ENCODE data around the gene WSB2. TPM values are rescaled to one million over a fixed set of nuclear protein-coding genes. Genes with fewer than 3 reads are reported as not detected.

The WSB2 gene
- total and polyA plus RNA-seq, 12 donors: 50.0 to 201 (median 106) TPM

GRCh38 chr12:118055144-118055557, 5.8 kb downstream of the WSB2 start:
- TF ChIP-seq POLR2A (IDR thresholded peaks at IDR 0.05) (no peak), CTCF (IDR thresholded peaks at IDR 0.05) (peak; percentile 39 to 63 (median 50))
- Histone ChIP-seq H3K36me3 (replicated peaks in 1 of 2) (peaks cover 0 to 15% of the 10 kb centered on the region in 2 donors), H3K27ac (peak overlapping the region in 3 of 5 donors; percentile 38 to 67 (median 39)), H3K9me3 (replicated peaks in 1 of 3) (no peaks in the 10 kb centered on the region), H3K27me3 (no peaks in the 10 kb centered on the region), H3K4me3 (no peak overlapping the region), H3K4me1 (replicated peaks in 1 of 2) (peaks cover 13 to 56% of the 10 kb centered on the region in 2 donors)
- 32 to 46% (median 37%) methylated on average over 2 of the region's 2 CpGs for WGBS, 4 donors
- peak; percentile 34 to 83 (median 66) for DNase-seq
- intact Hi-C loops (cut with DNase I): no loop called here

- intact Hi-C loops (cut with DNase I): no loop called here
- Histone ChIP-seq H3K9me3 (replicated peaks in 1 of 3) (no peaks in the 10 kb centered on the region), H3K27me3 (no peaks in the 10 kb centered on the region), H3K36me3 (replicated peaks in 1 of 2) (peaks cover 0 to 24% of the 10 kb centered on the region in 2 donors), H3K4me3 (no peak overlapping the region), H3K27ac (peak overlapping the region; percentile 67 to 91 (median 76)), H3K4me1 (replicated peaks in 1 of 2) (peaks cover 10 to 47% of the 10 kb centered on the region in 2 donors)
- DNase-seq: no peak
- TF ChIP-seq CTCF (IDR thresholded peaks at IDR 0.05): no peak
- no peak for TF ChIP-seq POLR2A (IDR thresholded peaks at IDR 0.05)
- 87 to 92% (median 89%) methylated on average over 10 of the region's 10 CpGs for WGBS, 4 donors
Observed at GRCh38 chr12:118053071-118053985, 7.7 kb downstream of the WSB2 start.

DNA sequence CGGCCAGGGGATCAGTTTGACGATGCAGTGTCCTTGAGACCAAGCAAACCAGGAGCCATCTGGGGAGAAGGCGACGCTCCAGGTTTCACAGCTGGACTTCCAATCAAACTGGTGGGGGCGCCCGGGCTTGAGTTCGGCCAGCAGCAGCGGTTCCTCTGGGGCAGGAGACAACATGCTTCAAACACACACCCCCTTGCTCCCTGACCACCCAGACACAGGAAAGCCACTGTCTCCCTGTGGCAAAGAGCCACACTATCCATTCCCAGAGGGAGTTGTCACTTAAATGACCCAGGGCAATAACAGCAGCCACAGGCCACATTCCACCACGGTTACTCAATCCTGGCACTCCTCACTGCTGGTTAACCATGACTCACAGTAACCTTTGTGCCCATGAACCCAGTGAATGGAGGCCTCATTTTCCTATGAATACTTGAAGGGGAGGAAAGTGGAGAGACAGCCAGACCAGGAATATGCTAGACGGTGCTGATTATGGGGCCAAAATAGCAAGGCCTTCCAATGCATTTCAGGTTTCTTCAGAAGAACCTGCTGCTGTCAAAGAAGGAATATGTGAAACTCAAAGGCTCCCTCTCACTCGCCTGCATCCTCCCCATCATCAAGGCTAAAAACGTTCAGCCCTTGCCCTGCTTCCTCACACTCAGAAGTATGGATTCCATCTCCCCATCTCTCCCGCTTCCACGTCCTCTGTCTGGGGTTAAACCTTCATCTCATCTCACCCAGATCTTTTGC, 8.5 kb downstream of the WSB2 start:
- peak; percentile 79 to 98 (median 94) for DNase-seq
- Histone ChIP-seq H3K9me3 (replicated peaks in 1 of 3) (no peaks in the 10 kb centered on the region), H3K27ac (peak overlapping the region; percentile 67 to 91 (median 76)), H3K4me1 (replicated peaks in 1 of 2) (peaks cover 10 to 47% of the 10 kb centered on the region in 2 donors), H3K4me3 (peak overlapping the region in 1 of 4 donors; percentile 10), H3K36me3 (replicated peaks in 1 of 2) (peaks cover 0 to 27% of the 10 kb centered on the region in 2 donors), H3K27me3 (no peaks in the 10 kb centered on the region)
- intact Hi-C loops (cut with DNase I): no loop called here
- 27 to 41% (median 38%) methylated on average over 6 to 14 of the region's 14 CpGs for WGBS, 4 donors
- TF ChIP-seq CTCF (IDR thresholded peaks at IDR 0.05) (no peak), POLR2A (IDR thresholded peaks at IDR 0.05) (peak in 1 of 2 donors; percentile 62)
